ENCODE data around the gene PGK1. TPM values are rescaled to one million over a fixed set of nuclear protein-coding genes. Genes with fewer than 3 reads are reported as not detected.
"Not testable (repeated sequence)": the region's sequence is repeated elsewhere in the genome, so short reads cannot be mapped to it uniquely, and the experiment has no call there.

The PGK1 gene
- 250 TPM for polyA plus RNA-seq (2013, experiment 1 of 2)
- 324 TPM for polyA plus RNA-seq (2013, experiment 2 of 2)

GRCh38 chrX:78103623-78104446 lies at the start of gene PGK1:
TSS of gene PGK1 (plus strand) at chrX:78104248. CDS start at chrX:78104341, 93 bp downstream.
- Histone ChIP-seq H3K4me3 (ENCODE audit: low read length) (peak within 1 kb of the TSS; percentile 97), H3K9ac (ENCODE audit: low read depth, low read length) (peak within 1 kb of the TSS; percentile 94), H3K27ac (ENCODE audit: low read depth, low read length) (peak within 1 kb of the TSS; percentile 92), H3K9me3 (ENCODE audit: insufficient read depth, low read depth, low read length) (no peaks in the 10 kb centered on the region), H3K4me1 (ENCODE audit: insufficient read depth, low read length) (peaks cover 19% of the 10 kb centered on the region; the same call in 1 of the 2 replicates), H3K27me3 (ENCODE audit: insufficient read depth, low read length) (no peaks in the 10 kb centered on the region), H3K36me3 (ENCODE audit: insufficient read depth, low read length) (peaks cover 35% of the 10 kb centered on the region)
- WGBS, result under 1% methylated on average over 72 of the region's 72 CpGs

- no peaks in the 10 kb centered on the region for H3K27me3 ChIP-seq (ENCODE audit: insufficient read depth, low read length)
- H3K4me1 ChIP-seq (ENCODE audit: insufficient read depth, low read length), result no peaks in the 10 kb centered on the region
- peaks cover 1% of the 10 kb centered on the region; the same call in 1 of the 2 replicates for H3K9me3 ChIP-seq (ENCODE audit: insufficient read depth, low read depth, low read length)
- no peak overlapping the region for H3K9ac ChIP-seq (ENCODE audit: low read depth, low read length)
- H3K27ac ChIP-seq (ENCODE audit: low read depth, low read length), result no peak overlapping the region
- H3K36me3 ChIP-seq (ENCODE audit: insufficient read depth, low read length), result no peaks in the 10 kb centered on the region
- no peak overlapping the region for H3K4me3 ChIP-seq (ENCODE audit: low read length)
These were observed 40.4 kb upstream of the PGK1 start for GRCh38 chrX:78063687-78064086.

DNA sequence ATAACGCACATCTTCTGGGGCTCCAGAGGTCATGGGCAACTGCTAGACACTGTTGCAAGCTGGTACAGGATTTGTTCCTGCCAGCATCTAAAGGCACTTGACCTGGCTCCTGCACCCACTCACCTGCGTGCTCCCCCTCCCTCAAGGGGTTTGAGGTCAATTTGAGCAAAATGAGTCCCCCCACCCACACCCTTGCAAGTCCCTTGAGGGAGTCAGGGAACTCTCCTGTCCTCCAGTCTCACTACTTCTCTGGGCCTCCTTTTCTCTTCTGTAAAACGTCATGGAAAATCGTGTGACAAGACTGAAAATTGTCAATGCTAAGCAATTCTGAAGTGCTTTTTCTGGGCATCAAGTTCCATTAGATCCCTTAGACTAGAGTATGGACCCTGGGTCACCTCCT lies 39.9 kb upstream of the PGK1 start:
- Histone ChIP-seq H3K27me3 (ENCODE audit: insufficient read depth, low read length) (no peaks in the 10 kb centered on the region), H3K4me3 (ENCODE audit: low read length) (no peak overlapping the region), H3K36me3 (ENCODE audit: insufficient read depth, low read length) (no peaks in the 10 kb centered on the region), H3K4me1 (ENCODE audit: insufficient read depth, low read length) (no peaks in the 10 kb centered on the region), H3K9me3 (ENCODE audit: insufficient read depth, low read depth, low read length) (peaks cover 6% of the 10 kb centered on the region; the same call in 1 of the 2 replicates), H3K27ac (ENCODE audit: low read depth, low read length) (no peak overlapping the region), H3K9ac (ENCODE audit: low read depth, low read length) (no peak overlapping the region)
- WGBS, result 89% methylated on average over 4 of the region's 4 CpGs

GRCh38 chrX:78064698-78065601 lies 39.1 kb upstream of the PGK1 start:
- not testable (repeated sequence) for H3K27ac ChIP-seq (ENCODE audit: low read depth, low read length)

DNA sequence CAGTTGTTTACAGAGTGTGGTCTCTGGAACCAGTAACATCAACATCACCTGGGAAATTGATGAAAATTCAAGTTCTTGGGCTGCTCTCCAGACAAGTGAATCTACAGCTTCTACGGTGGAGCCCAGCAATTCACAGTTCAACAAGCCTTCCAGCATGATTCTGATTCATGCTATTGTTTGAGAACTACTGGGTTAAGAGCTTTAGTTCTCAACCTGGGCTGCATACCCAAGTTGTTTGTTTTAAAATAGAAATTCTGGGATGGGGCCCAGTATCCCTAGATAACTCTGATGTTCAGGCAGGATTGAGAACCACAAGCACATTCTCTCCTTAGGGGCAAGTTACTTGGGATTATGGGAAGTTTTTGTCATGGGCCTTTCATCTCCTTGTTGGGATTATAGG lies 37.9 kb upstream of the PGK1 start:
- Histone ChIP-seq H3K9ac (ENCODE audit: low read depth, low read length) (no peak overlapping the region), H3K27ac (ENCODE audit: low read depth, low read length) (no peak overlapping the region), H3K9me3 (ENCODE audit: insufficient read depth, low read depth, low read length) (peaks cover 9% of the 10 kb centered on the region; the same call in 1 of the 2 replicates), H3K4me3 (ENCODE audit: low read length) (no peak overlapping the region), H3K4me1 (ENCODE audit: insufficient read depth, low read length) (no peaks in the 10 kb centered on the region), H3K27me3 (ENCODE audit: insufficient read depth, low read length) (no peaks in the 10 kb centered on the region), H3K36me3 (ENCODE audit: insufficient read depth, low read length) (no peaks in the 10 kb centered on the region)
- 75% methylated on average over 1 of the region's 1 CpG for WGBS

More at GRCh38 chrX:78064698-78065601, 39.1 kb upstream of the PGK1 start:
- H3K9me3 ChIP-seq (ENCODE audit: insufficient read depth, low read depth, low read length); H3K36me3 ChIP-seq (ENCODE audit: insufficient read depth, low read length); H3K4me1 ChIP-seq (ENCODE audit: insufficient read depth, low read length); H3K27me3 ChIP-seq (ENCODE audit: insufficient read depth, low read length); H3K4me3 ChIP-seq (ENCODE audit: low read length); H3K9ac ChIP-seq (ENCODE audit: low read depth, low read length): not testable (repeated sequence)
- 96% methylated on average over 6 of the region's 6 CpGs for WGBS

GRCh38 chrX:78071331-78071730 lies 32.7 kb upstream of the PGK1 start:
- 100% methylated on average over 3 of the region's 3 CpGs for WGBS
- Histone ChIP-seq H3K9me3 (ENCODE audit: insufficient read depth, low read depth, low read length) (peaks cover 9% of the 10 kb centered on the region; the same call in 1 of the 2 replicates), H3K36me3 (ENCODE audit: insufficient read depth, low read length) (no peaks in the 10 kb centered on the region), H3K4me1 (ENCODE audit: insufficient read depth, low read length) (no peaks in the 10 kb centered on the region), H3K27me3 (ENCODE audit: insufficient read depth, low read length) (no peaks in the 10 kb centered on the region), H3K4me3 (ENCODE audit: low read length) (no peak overlapping the region), H3K27ac (ENCODE audit: low read depth, low read length) (no peak overlapping the region), H3K9ac (ENCODE audit: low read depth, low read length) (no peak overlapping the region)

GRCh38 chrX:78073147-78074077 lies 30.6 kb upstream of the PGK1 start:
- not testable (repeated sequence) for H3K4me3 ChIP-seq (ENCODE audit: low read length); H3K27ac ChIP-seq (ENCODE audit: low read depth, low read length); H3K9ac ChIP-seq (ENCODE audit: low read depth, low read length); H3K36me3 ChIP-seq (ENCODE audit: insufficient read depth, low read length); H3K27me3 ChIP-seq (ENCODE audit: insufficient read depth, low read length); H3K9me3 ChIP-seq (ENCODE audit: insufficient read depth, low read depth, low read length); H3K4me1 ChIP-seq (ENCODE audit: insufficient read depth, low read length)
- 94% methylated on average over 13 of the region's 14 CpGs for WGBS

- Histone ChIP-seq H3K4me3 (ENCODE audit: low read length) (no peak overlapping the region), H3K27ac (ENCODE audit: low read depth, low read length) (no peak overlapping the region), H3K27me3 (ENCODE audit: insufficient read depth, low read length) (no peaks in the 10 kb centered on the region), H3K9me3 (ENCODE audit: insufficient read depth, low read depth, low read length) (0 out of 2 replicates have a peak, but pooled peaks cover 4% of the 10 kb centered on the region), H3K36me3 (ENCODE audit: insufficient read depth, low read length) (no peaks in the 10 kb centered on the region), H3K4me1 (ENCODE audit: insufficient read depth, low read length) (no peaks in the 10 kb centered on the region), H3K9ac (ENCODE audit: low read depth, low read length) (no peak overlapping the region)
These were observed 30.0 kb upstream of the PGK1 start for GRCh38 chrX:78074088-78074487.

DNA sequence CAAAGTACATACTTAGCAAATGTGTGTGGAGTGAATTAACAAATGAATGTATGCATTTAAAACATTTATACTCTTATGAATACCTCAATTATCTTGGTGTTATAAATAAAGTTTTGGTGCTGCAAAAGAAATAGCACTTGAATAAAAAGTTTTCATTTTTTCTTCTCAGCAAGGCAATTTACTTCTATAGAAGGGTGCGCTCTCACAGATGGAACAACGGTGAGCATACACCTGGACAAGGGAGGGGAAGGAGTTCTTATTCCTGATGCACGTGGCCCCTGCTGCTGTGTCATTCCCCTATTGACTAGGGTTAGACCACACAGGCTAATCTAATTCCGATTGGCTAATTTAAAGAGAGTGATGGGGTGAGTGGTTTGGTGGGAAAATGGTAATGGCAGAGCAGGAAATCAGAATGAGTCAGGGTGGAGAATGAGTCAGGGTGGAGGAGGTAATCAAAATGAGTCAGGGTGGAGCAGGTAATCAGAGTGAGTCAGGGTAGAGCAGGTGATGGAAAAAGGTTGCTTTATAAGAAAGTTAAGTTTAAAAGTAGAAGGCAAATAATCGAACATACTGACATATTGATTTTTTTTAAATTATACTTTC lies 28.2 kb upstream of the PGK1 start:
- Histone ChIP-seq H3K4me3 (ENCODE audit: low read length) (no peak overlapping the region), H3K27ac (ENCODE audit: low read depth, low read length) (no peak overlapping the region)
- WGBS, result 96% methylated on average over 4 of the region's 5 CpGs

DNA sequence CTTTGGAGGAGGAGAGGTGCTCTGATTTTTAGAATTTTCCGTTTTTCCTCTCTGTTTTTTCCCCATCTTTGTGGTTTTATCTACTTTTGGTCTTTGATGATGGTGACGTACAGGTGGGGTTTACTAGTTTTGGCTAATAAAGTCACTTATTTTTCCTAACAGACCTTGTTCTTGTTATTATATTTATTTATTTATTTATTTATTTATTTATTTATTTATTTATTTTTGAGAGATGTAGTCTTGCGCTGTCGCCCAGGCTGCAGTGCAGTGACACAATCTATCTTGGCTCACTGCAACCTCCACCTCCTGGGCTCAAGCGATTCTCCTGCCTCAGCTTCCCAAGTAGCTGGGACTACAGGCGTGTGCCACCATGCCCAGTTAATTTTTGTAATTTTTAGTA lies 22.6 kb upstream of the PGK1 start:
- H3K4me1 ChIP-seq (ENCODE audit: insufficient read depth, low read length); H3K9ac ChIP-seq (ENCODE audit: low read depth, low read length); H3K4me3 ChIP-seq (ENCODE audit: low read length); H3K36me3 ChIP-seq (ENCODE audit: insufficient read depth, low read length); H3K27ac ChIP-seq (ENCODE audit: low read depth, low read length); H3K9me3 ChIP-seq (ENCODE audit: insufficient read depth, low read depth, low read length); H3K27me3 ChIP-seq (ENCODE audit: insufficient read depth, low read length): not testable (repeated sequence)
- 95% methylated on average over 4 of the region's 6 CpGs for WGBS

More for the DNA sequence above, 28.2 kb upstream of the PGK1 start:
- H3K36me3 ChIP-seq (ENCODE audit: insufficient read depth, low read length), result no peaks in the 10 kb centered on the region
- H3K4me1 ChIP-seq (ENCODE audit: insufficient read depth, low read length), result no peaks in the 10 kb centered on the region
- no peaks in the 10 kb centered on the region for H3K27me3 ChIP-seq (ENCODE audit: insufficient read depth, low read length)
- no peak overlapping the region for H3K9ac ChIP-seq (ENCODE audit: low read depth, low read length)
- no peaks in the 10 kb centered on the region for H3K9me3 ChIP-seq (ENCODE audit: insufficient read depth, low read depth, low read length)
